ENCODE data around the gene CFAP92. TPM values are rescaled to one million over a fixed set of nuclear protein-coding genes. Genes with fewer than 3 reads are reported as not detected.

CFAP92 gene
- total RNA-seq, 1 experiment from 2014 or later: 0.92 TPM

DNA sequence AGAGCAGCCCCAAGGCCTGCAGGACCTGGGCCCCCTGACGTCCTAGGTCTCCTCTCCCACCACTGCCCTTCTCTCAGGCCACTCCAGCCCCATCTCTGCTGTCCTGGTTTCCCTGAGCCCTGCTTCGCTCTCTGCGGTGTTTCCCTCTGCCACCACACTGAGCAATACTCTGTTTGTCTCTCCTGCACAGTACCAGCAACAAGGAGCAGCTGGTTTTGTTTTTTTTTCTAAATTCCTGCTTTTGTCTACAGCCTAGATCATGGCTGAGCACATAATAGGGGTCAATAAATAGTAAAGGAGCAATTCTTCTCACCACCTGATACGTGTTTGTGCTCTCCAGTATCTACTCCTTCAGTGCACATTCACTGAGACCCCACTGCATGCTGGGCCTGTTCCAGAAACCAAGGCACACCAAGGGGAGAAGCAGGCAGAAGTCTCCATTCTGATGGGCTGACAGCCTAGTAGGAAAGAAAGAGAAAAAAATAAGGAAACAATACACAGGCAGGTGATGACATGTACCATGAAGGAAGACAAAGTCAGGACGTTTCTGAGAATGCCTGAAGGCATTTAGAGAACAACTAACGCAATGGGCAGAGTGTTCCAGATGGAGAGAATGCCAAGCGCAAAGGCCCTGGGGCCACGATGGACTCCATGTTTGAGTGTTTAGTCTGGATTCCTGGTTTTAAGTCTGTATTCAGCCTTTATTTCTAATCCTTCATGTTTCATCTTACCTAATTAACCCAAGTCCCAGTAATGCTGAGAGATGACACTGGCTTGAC is 120.4 kb downstream of the CFAP92 start:
- H4K8ac ChIP-seq (replicated peaks; ENCODE audit: insufficient read length, low read depth, low read length): no peak overlapping the region
- H4K5ac ChIP-seq (ENCODE audit: insufficient read length, low read depth, low read length): no peak overlapping the region

More for the DNA sequence above, 120.4 kb downstream of the CFAP92 start:
- Mint-ChIP-seq H3K4me1 (peaks cover 16% of the 10 kb centered on the region in 2 experiments), H3K36me3 (ENCODE audit: insufficient read depth in 1 of 3, low read depth in 3 of 3) (peaks cover 0 to 5% (median 0%) of the 10 kb centered on the region in 3 experiments; a peak in 2 of 7 replicates), H3K9me3 (no peaks in the 10 kb centered on the region), H3K27me3 (ENCODE audit: low read depth) (peaks cover 23% of the 10 kb centered on the region), H3K27ac (no peak overlapping the region), H3K4me3 (no peak overlapping the region)
- Histone ChIP-seq H4K20me1 (ENCODE audit: control insufficient read depth, insufficient read depth, insufficient read length) (no peaks in the 10 kb centered on the region), H3K23ac (ENCODE audit: insufficient read length, low read depth, low read length) (no peak overlapping the region), H3K9ac (ENCODE audit: extremely low read depth, insufficient read length, low read length) (no peak overlapping the region), H2BK5ac (ENCODE audit: insufficient read length, low read length) (no peak overlapping the region), H2AK5ac (ENCODE audit: insufficient read length, low read length) (no peak overlapping the region), H3K79me2 (ENCODE audit: insufficient read depth, low read length) (no peaks in the 10 kb centered on the region), H3K9me3 (ENCODE audit: control insufficient read depth, low read depth, low read length) (no peaks in the 10 kb centered on the region), H2BK20ac (ENCODE audit: low read depth, low read length, poor library complexity, severe bottlenecking) (no peak overlapping the region), H2BK15ac (ENCODE audit: low read depth, low read length) (no peak overlapping the region), H3K79me1 (ENCODE audit: insufficient read depth, low read depth, low read length, poor library complexity, severe bottlenecking) (no peaks in the 10 kb centered on the region), H3T11ph (ENCODE audit: low read length) (no peak overlapping the region), H3K18ac (ENCODE audit: insufficient read length, low read depth, low read length) (no peak overlapping the region), H3K4me2 (ENCODE audit: insufficient read depth, insufficient read length, low read length) (no peak overlapping the region), H2BK12ac (ENCODE audit: insufficient read length, low read depth, low read length) (no peak overlapping the region), H3K27me3 (ENCODE audit: insufficient read depth, low read length) (no peaks in the 10 kb centered on the region), H3K14ac (ENCODE audit: insufficient read depth, low read length) (no peak overlapping the region), H3K4me1 (ENCODE audit: insufficient read depth, low read length) (no peaks in the 10 kb centered on the region), H2BK120ac (ENCODE audit: low read depth, low read length, poor library complexity, severe bottlenecking) (no peak overlapping the region), H3K23me2 (ENCODE audit: insufficient read length, low read depth, low read length, poor library complexity, severe bottlenecking) (peaks cover 2% of the 10 kb centered on the region), H3K4ac (ENCODE audit: low read depth, low read length) (no peak overlapping the region), H4K91ac (ENCODE audit: insufficient read length, low read depth, low read length) (no peak overlapping the region), H3K27ac (ENCODE audit: insufficient read length, low read depth, low read length) (no peak overlapping the region), H2AFZ (ENCODE audit: low read length) (no peak overlapping the region), H3K56ac (ENCODE audit: insufficient read length, low read depth, low read length) (no peak overlapping the region)
- TF ChIP-seq, protein P1, sequence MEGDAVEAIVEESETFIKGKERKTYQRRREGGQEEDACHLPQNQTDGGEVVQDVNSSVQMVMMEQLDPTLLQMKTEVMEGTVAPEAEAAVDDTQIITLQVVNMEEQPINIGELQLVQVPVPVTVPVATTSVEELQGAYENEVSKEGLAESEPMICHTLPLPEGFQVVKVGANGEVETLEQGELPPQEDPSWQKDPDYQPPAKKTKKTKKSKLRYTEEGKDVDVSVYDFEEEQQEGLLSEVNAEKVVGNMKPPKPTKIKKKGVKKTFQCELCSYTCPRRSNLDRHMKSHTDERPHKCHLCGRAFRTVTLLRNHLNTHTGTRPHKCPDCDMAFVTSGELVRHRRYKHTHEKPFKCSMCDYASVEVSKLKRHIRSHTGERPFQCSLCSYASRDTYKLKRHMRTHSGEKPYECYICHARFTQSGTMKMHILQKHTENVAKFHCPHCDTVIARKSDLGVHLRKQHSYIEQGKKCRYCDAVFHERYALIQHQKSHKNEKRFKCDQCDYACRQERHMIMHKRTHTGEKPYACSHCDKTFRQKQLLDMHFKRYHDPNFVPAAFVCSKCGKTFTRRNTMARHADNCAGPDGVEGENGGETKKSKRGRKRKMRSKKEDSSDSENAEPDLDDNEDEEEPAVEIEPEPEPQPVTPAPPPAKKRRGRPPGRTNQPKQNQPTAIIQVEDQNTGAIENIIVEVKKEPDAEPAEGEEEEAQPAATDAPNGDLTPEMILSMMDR (conservative IDR thresholded peaks at IDR 0.05): no peak
- DNase-seq: no peak
- WGBS (ENCODE audit: extremely low coverage, insufficient read length, low lambda C conversion rate): no CpG with 5 or more reads among the region's 8 CpGs
